ENCODE measurements around the gene CRABP2. TPM values are rescaled to one million over a fixed set of nuclear protein-coding genes. Genes with fewer than 3 reads are reported as not detected.

CRABP2 gene
- total RNA-seq, 1 donor from 2014 or later: 606 TPM

DNA sequence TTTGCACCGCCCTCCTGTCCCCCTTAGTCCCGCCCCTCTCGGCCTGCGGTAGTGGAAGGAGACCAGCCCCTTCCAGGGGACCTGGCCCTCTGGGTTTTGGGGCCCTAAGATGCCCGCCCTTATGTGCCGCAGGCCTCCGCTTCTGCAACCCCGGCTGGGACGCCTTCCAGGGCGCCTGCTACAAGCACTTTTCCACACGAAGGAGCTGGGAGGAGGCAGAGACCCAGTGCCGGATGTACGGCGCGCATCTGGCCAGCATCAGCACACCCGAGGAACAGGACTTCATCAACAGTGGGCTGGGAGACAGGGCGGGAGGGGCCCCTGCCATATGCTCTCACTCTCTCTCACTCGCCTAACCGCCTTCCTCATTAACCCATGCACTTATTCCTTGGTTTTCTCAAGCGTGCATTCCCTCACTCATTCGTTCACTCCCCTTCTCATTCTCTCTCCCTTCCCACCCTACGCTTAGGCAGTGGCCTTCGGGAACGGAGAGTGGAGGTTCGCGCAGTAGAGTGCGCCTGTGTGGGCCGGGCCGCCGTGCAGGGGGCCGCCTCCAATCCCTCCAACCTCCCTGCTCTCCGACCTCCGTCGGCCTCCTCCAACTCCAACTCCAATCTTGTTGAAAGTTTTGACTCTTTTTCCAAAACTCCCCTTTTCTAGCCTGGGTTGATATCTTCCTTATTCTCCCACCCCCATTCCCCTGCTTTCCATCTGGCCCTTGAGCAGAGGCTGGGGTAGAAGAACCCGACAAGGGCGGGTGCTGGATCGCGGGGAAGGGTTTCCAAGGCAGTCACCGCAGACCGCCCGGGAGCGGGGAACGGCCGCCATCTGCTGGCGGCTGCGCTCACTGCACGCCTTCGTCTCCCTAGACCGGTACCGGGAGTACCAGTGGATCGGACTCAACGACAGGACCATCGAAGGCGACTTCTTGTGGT, 48.3 kb downstream of the CRABP2 start:
- H3K27ac Mint-ChIP-seq (ENCODE audit: unreplicated experiment): no peak overlapping the region
- peak; percentile 71 for DNase-seq (ENCODE audit: low read depth, low spot score)
- no peaks in the 10 kb centered on the region for H3K9me3 Mint-ChIP-seq
- peaks cover 75% of the 10 kb centered on the region for H3K27me3 Mint-ChIP-seq (ENCODE audit: low read depth)
- peaks cover 44% of the 10 kb centered on the region for H3K4me1 Mint-ChIP-seq
- H3K36me3 Mint-ChIP-seq (ENCODE audit: low read depth): no peaks in the 10 kb centered on the region
- peak overlapping the region; percentile 61 for H3K4me3 Mint-ChIP-seq
- TF ChIP-seq CTCF (conservative IDR thresholded peaks at IDR 0.05): peak; percentile 99

GRCh38 chr1:156655904-156656516, 49.4 kb downstream of the CRABP2 start:
- Mint-ChIP-seq H3K27ac (ENCODE audit: unreplicated experiment) (no peak overlapping the region), H3K4me3 (no peak overlapping the region), H3K36me3 (ENCODE audit: low read depth) (no peaks in the 10 kb centered on the region), H3K27me3 (ENCODE audit: low read depth) (peaks cover 83% of the 10 kb centered on the region), H3K9me3 (no peaks in the 10 kb centered on the region), H3K4me1 (peaks cover 34% of the 10 kb centered on the region)
- no peak for DNase-seq (ENCODE audit: low read depth, low spot score)
- no peak for TF ChIP-seq CTCF (conservative IDR thresholded peaks at IDR 0.05)

DNA sequence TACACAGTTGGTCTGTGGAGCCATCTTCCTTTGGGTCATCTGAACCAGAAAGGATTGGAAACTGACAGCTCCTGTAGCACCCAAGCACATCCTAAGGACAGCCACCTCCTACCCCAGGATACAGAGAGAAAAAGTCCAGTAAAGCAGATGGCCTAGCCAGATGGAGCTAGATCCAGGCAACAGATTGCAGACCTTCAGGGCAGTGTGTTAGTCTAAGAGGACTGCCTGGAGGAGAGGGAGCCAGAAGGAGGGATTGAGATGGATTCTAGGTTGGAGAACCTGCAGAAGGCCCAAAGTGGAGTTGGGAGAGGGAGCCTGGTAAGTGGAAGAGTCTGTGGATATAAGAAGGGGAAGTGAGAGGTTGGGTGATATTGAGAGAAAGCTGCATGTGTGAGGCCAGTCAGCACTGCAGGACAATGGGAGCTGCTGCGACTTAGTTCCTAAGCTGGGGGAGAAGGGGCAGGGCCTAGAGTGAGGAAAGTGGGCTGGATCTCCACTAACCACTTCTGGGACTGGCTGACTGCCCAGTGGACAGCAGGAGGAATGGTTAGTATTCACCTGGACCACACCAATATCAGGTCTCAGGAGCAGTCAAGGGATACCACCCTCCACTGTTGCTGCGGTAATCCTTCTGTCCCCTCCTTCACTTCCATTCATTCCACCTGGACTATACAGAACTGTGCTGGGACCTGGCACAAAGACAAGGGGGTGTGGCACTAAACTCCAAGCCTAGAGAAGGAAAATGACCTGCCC, 50.1 kb downstream of the CRABP2 start:
- peaks cover 27% of the 10 kb centered on the region for H3K4me1 Mint-ChIP-seq
- H3K4me3 Mint-ChIP-seq: peak overlapping the region; percentile 41
- peaks cover 89% of the 10 kb centered on the region for H3K27me3 Mint-ChIP-seq (ENCODE audit: low read depth)
- no peak for DNase-seq (ENCODE audit: low read depth, low spot score)
- no peak for TF ChIP-seq CTCF (conservative IDR thresholded peaks at IDR 0.05)
- H3K27ac Mint-ChIP-seq (ENCODE audit: unreplicated experiment): peak overlapping the region; percentile 57
- H3K9me3 Mint-ChIP-seq: no peaks in the 10 kb centered on the region
- no peaks in the 10 kb centered on the region for H3K36me3 Mint-ChIP-seq (ENCODE audit: low read depth)

GRCh38 chr1:156654700-156655099, 50.7 kb downstream of the CRABP2 start:
- H3K36me3 Mint-ChIP-seq (ENCODE audit: low read depth): no peaks in the 10 kb centered on the region
- H3K4me1 Mint-ChIP-seq: peaks cover 21% of the 10 kb centered on the region
- H3K27ac Mint-ChIP-seq (ENCODE audit: unreplicated experiment): no peak overlapping the region

More at GRCh38 chr1:156654700-156655099, 50.7 kb downstream of the CRABP2 start:
- no peak for TF ChIP-seq CTCF (conservative IDR thresholded peaks at IDR 0.05)
- no peak for DNase-seq (ENCODE audit: low read depth, low spot score)
- Mint-ChIP-seq H3K4me3 (no peak overlapping the region), H3K27me3 (ENCODE audit: low read depth) (peaks cover 88% of the 10 kb centered on the region), H3K9me3 (no peaks in the 10 kb centered on the region)
